Measurements from ENCODE around the gene FHIT. TPM values are rescaled to one million over a fixed set of nuclear protein-coding genes. Genes with fewer than 3 reads are reported as not detected.

FHIT gene
- total and polyA plus RNA-seq, 10 of the 15 experiments (the other 5 are each of a cell fraction or from before 2014, with no cell fraction given), result 4.2 to 14.9 (median 9.4) TPM

DNA sequence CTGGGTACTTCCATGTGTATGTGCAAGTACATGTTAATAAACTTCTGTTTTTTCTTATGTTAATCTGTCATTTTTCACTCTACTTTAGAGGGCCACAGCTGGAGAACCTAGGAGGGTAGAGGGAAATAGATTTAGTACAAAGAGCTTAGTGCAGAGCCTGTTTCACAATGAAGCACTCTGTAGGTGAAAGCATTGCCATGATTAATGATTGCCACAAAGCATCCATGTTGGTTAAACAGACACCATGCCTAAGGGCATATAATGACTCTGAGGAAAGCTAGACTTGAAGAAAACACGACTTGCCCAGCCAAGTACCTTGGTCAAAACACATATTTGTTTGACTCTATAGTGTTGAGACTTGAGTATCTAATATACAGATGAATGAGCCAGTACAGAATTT, 338.4 kb downstream of the FHIT start:
- H4K20me1 ChIP-seq (ENCODE audit: control insufficient read depth, insufficient read depth), result no peaks in the 10 kb centered on the region
- no peak for FAIRE-seq
- intact Hi-C loops (cut with micrococcal nuclease; ENCODE audit: unreplicated experiment) (no loop called here), in situ Hi-C loops (cut with MboI) (no loop called here)
- no peaks in the 10 kb centered on the region for H3K79me2 ChIP-seq (ENCODE audit: control insufficient read depth, insufficient read depth, low read length)
- 0% methylated on average over 1 of the region's 1 CpG for WGBS (ENCODE audit: insufficient coverage, insufficient replicate concordance, low lambda C conversion rate, missing lambda C conversion rate)
- no peaks in the 10 kb centered on the region for H3K4me1 ChIP-seq (ENCODE audit: control insufficient read depth, insufficient read depth, low read length)
- SMC1A ChIA-PET (ENCODE audit: uncharacterized antibody, unreplicated experiment), result no interaction called here
- no peak for ATAC-seq
- RAD21 ChIA-PET (ENCODE audit: unreplicated experiment), result no interaction called here
- H3K4me3 ChIP-seq, result no peak overlapping the region
- TF ChIP-seq PML (IDR thresholded peaks at IDR 0.05; ENCODE audit: low read length) (no peak), TCF7 (IDR thresholded peaks at IDR 0.05; ENCODE audit: borderline replicate concordance) (no peak), SMAD5 (IDR thresholded peaks at IDR 0.05; ENCODE audit: low read depth) (no peak), RELA (IDR thresholded peaks at IDR 0.05; ENCODE audit: borderline replicate concordance, partially characterized antibody) (no peak), EP300 (IDR thresholded peaks at IDR 0.05; ENCODE audit: borderline replicate concordance in 1 of 2, control insufficient read depth in 1 of 2, low read depth in 2 of 2, low read length in 2 of 2) (no peak), TARDBP (IDR thresholded peaks at IDR 0.05; ENCODE audit: borderline replicate concordance) (no peak)
- no peaks in the 10 kb centered on the region for H3K9me3 ChIP-seq (replicated peaks; ENCODE audit: control insufficient read depth, insufficient read depth, low read length)
- H2AFZ ChIP-seq (ENCODE audit: control insufficient read depth, low read depth, low read length), result no peak overlapping the region
- H3K4me2 ChIP-seq (ENCODE audit: control insufficient read depth, insufficient read depth), result no peak overlapping the region
- POLR2A ChIA-PET, result no interaction called here
- no peaks in the 10 kb centered on the region for H3K27me3 ChIP-seq (replicated peaks in 1 of 2; ENCODE audit: control insufficient read depth in 2 of 2, insufficient read depth in 2 of 2, low read length in 1 of 2)
- CTCF ChIA-PET, result no interaction called here
- no TSS peak for BruUV-seq (replicated peaks)
- DNase-seq (ENCODE audit: low read depth, low spot score), result no peak
- no peak overlapping the region for H3K27ac ChIP-seq (ENCODE audit: control insufficient read depth, insufficient read depth)
- no peak overlapping the region for H3K9ac ChIP-seq (ENCODE audit: control insufficient read depth, insufficient read depth, low read length)
- H3K36me3 ChIP-seq (ENCODE audit: control insufficient read depth in 2 of 2, insufficient read depth in 2 of 2, low read length in 1 of 2), result no peaks in the 10 kb centered on the region

DNA sequence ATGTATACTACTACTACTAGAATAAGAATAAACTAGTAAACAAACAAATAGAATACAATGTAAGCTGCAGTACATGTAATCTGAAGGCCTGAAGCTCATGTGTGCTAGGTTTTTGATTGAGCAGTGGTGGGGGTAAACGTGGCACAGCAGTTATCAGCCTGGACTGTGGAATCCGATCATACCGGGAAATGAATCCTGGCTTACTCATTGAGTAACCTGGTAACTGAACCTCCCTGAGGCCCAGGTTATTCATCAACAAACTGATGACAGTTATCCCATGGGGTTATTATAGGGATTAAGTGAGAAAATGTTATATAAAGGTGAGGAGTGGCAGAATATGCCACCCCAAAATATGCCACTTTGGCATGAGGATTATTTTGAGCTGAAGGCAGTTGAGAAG, 339.1 kb downstream of the FHIT start:
- in situ Hi-C loops (cut with MboI), result no loop called here
- TF ChIP-seq, protein P1, sequence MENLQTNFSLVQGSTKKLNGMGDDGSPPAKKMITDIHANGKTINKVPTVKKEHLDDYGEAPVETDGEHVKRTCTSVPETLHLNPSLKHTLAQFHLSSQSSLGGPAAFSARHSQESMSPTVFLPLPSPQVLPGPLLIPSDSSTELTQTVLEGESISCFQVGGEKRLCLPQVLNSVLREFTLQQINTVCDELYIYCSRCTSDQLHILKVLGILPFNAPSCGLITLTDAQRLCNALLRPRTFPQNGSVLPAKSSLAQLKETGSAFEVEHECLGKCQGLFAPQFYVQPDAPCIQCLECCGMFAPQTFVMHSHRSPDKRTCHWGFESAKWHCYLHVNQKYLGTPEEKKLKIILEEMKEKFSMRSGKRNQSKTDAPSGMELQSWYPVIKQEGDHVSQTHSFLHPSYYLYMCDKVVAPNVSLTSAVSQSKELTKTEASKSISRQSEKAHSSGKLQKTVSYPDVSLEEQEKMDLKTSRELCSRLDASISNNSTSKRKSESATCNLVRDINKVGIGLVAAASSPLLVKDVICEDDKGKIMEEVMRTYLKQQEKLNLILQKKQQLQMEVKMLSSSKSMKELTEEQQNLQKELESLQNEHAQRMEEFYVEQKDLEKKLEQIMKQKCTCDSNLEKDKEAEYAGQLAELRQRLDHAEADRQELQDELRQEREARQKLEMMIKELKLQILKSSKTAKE (IDR thresholded peaks at IDR 0.05; ENCODE audit: low read depth, poor library complexity, severe bottlenecking), result no peak
- TF ChIP-seq JUND (IDR thresholded peaks at IDR 0.05; ENCODE audit: low read depth, low read length) (no peak), BHLHE40 (IDR thresholded peaks at IDR 0.05; ENCODE audit: borderline replicate concordance in 1 of 2, low read depth in 2 of 2, low read length in 1 of 2) (no peak)
- TF ChIP-seq, protein P2, sequence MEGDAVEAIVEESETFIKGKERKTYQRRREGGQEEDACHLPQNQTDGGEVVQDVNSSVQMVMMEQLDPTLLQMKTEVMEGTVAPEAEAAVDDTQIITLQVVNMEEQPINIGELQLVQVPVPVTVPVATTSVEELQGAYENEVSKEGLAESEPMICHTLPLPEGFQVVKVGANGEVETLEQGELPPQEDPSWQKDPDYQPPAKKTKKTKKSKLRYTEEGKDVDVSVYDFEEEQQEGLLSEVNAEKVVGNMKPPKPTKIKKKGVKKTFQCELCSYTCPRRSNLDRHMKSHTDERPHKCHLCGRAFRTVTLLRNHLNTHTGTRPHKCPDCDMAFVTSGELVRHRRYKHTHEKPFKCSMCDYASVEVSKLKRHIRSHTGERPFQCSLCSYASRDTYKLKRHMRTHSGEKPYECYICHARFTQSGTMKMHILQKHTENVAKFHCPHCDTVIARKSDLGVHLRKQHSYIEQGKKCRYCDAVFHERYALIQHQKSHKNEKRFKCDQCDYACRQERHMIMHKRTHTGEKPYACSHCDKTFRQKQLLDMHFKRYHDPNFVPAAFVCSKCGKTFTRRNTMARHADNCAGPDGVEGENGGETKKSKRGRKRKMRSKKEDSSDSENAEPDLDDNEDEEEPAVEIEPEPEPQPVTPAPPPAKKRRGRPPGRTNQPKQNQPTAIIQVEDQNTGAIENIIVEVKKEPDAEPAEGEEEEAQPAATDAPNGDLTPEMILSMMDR (IDR thresholded peaks at IDR 0.05 in 2 of 3, conservative IDR thresholded peaks at IDR 0.05 in 1 of 3; ENCODE audit: control insufficient read depth in 2 of 3, extremely low read depth in 1 of 3, insufficient read depth in 1 of 3, low read depth in 3 of 3, low read length in 3 of 3), result no peak
- TF ChIP-seq, protein P3, sequence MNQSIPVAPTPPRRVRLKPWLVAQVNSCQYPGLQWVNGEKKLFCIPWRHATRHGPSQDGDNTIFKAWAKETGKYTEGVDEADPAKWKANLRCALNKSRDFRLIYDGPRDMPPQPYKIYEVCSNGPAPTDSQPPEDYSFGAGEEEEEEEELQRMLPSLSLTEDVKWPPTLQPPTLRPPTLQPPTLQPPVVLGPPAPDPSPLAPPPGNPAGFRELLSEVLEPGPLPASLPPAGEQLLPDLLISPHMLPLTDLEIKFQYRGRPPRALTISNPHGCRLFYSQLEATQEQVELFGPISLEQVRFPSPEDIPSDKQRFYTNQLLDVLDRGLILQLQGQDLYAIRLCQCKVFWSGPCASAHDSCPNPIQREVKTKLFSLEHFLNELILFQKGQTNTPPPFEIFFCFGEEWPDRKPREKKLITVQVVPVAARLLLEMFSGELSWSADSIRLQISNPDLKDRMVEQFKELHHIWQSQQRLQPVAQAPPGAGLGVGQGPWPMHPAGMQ (IDR thresholded peaks at IDR 0.05; ENCODE audit: borderline replicate concordance), result no peak

More for the DNA sequence above, 339.1 kb downstream of the FHIT start:
- FAIRE-seq, result no peak
- ATAC-seq, result no peak
- WGBS (ENCODE audit: insufficient coverage, insufficient replicate concordance, low lambda C conversion rate, missing lambda C conversion rate), result 34% methylated on average over 3 of the region's 3 CpGs
- no peak for DNase-seq (ENCODE audit: low read depth, low spot score)
- H3K27me3 ChIP-seq (replicated peaks in 1 of 2; ENCODE audit: control insufficient read depth in 2 of 2, insufficient read depth in 2 of 2, low read length in 1 of 2), result no peaks in the 10 kb centered on the region
- no peak overlapping the region for H3K4me3 ChIP-seq
- ChIA-PET CTCF (no interaction called here), RAD21 (ENCODE audit: unreplicated experiment) (no interaction called here), POLR2A (no interaction called here), SMC1A (ENCODE audit: uncharacterized antibody, unreplicated experiment) (no interaction called here)
- H3K4me1 ChIP-seq (ENCODE audit: control insufficient read depth, insufficient read depth, low read length), result no peaks in the 10 kb centered on the region
- H3K9ac ChIP-seq (ENCODE audit: control insufficient read depth, insufficient read depth, low read length), result no peak overlapping the region
- no peaks in the 10 kb centered on the region for H4K20me1 ChIP-seq (ENCODE audit: control insufficient read depth, insufficient read depth)
- no peak overlapping the region for H3K4me2 ChIP-seq (ENCODE audit: control insufficient read depth, insufficient read depth)
- H2AFZ ChIP-seq (ENCODE audit: control insufficient read depth, low read depth, low read length), result no peak overlapping the region
- H3K9me3 ChIP-seq (replicated peaks; ENCODE audit: control insufficient read depth, insufficient read depth, low read length), result no peaks in the 10 kb centered on the region
- no peak overlapping the region for H3K27ac ChIP-seq (ENCODE audit: control insufficient read depth, insufficient read depth)
- no peaks in the 10 kb centered on the region for H3K36me3 ChIP-seq (ENCODE audit: control insufficient read depth in 2 of 2, insufficient read depth in 2 of 2, low read length in 1 of 2)
- no TSS peak for BruUV-seq (replicated peaks)
- no peaks in the 10 kb centered on the region for H3K79me2 ChIP-seq (ENCODE audit: control insufficient read depth, insufficient read depth, low read length)
- intact Hi-C loops (cut with micrococcal nuclease; ENCODE audit: unreplicated experiment), result no loop called here
